Left lung (tissue), 10 donors: ENCODE results near the gene HSD11B2. TPM values are rescaled to one million over a fixed set of nuclear protein-coding genes. Genes with fewer than 3 reads are reported as not detected.
A peak's percentile ranks its signal among the peaks of the same experiment; 100 is the strongest.

Experiments
- ATAC-seq: fragments of 200-7000 bp; cut with Tn5 transposase; one replicate; pipeline ENCODE4 v1.9.1; 2020; ENCODE audit warnings: moderate library complexity
- DNase-seq, 4 donors: peaks; one replicate each; pipeline ENCODE4 v3.0.0-alpha.2; 2013 to 2020
- H3K27ac ChIP-seq, 2 donors: fragments of 200-600 bp; sonication (generic) in 1 of 2; one replicate each; pipeline versions ENCODE4 v1.5.0 to v1.8.0; 2020 to 2021
- H3K27me3 ChIP-seq, 2 donors: fragments of 200-600 bp; sonication (generic) in 1 of 2; one replicate each; pipeline versions ENCODE4 v1.5.0 to v1.8.0; 2020 to 2021
- H3K36me3 ChIP-seq, 2 donors: fragments of 200-600 bp; sonication (generic) in 1 of 2; one replicate each; pipeline versions ENCODE4 v1.5.0 to v1.8.0; 2020 to 2021
- H3K4me1 ChIP-seq, 2 donors: fragments of 200-600 bp; one replicate each; pipeline ENCODE4 v1.8.0; 2021
- H3K4me3 ChIP-seq, 2 donors: fragments of 200-600 bp; sonication (generic) in 1 of 2; one replicate each; pipeline versions ENCODE4 v1.5.0 to v1.8.0; 2020 to 2021; ENCODE audit warnings: mild to moderate bottlenecking in 1 of 2
- H3K9me3 ChIP-seq, 2 donors: fragments of 200-600 bp; sonication (generic) in 1 of 2; one replicate each; pipeline versions ENCODE4 v1.5.0 to v1.8.0; 2020 to 2021
- CTCF ChIP-seq, 2 donors: fragments of 200-600 bp; sonication (generic) in 1 of 2; IDR thresholded peaks; one replicate each; pipeline versions ENCODE4 v1.5.0 to v1.8.0; 2021; ENCODE audit warnings: antibody characterized with exemption in 2 of 2
- intact Hi-C, 2 donors: fragments of 100-400 bp; cut with DNase I; formaldehyde crosslinking; loops; one replicate each; pipeline versions ENCODE4 v1.11.2 to v1.14.2; 2022
- polyA plus RNA-seq, 6 donors: library from polyadenylated mRNA; unstranded; fragments of 120-200 nt; gene quantifications; one replicate each; pipeline ENCODE4 v1.2.1, GENCODE V29; 2013; ENCODE audit not compliant: insufficient read length in 6 of 6
- total RNA-seq, 2 donors: library from RNA; stranded (reverse); fragmentation: NEBNext Ultra II Directional; extraction: Animal tissue kit (Norgen Biotek cat#: 25700); gene quantifications; one replicate each; pipeline ENCODE4 v1.2.1, GENCODE V29; 2021
- donor health status: DM: no; HTN: yes; CAD: no.
- donor health status: DM: no; HTN: no; CAD: no.

Gene HSD11B2
- total and polyA plus RNA-seq, 8 donors: 2.5 to 81.1 (median 54.7) TPM

GRCh38 chr16:67406111-67406971 is 24.6 kb upstream of the HSD11B2 start:
- H3K27ac ChIP-seq: peak overlapping the region; percentile 31 to 70
- peak in 1 of 4 donors; percentile 61 for DNase-seq

GRCh38 chr16:67407176-67407787 is 23.6 kb upstream of the HSD11B2 start:
- Histone ChIP-seq H3K4me3 (no peak overlapping the region), H3K27ac (peak overlapping the region; percentile 13 to 70), H3K9me3 (no peaks in the 10 kb centered on the region), H3K4me1 (peaks cover 6 to 25% of the 10 kb centered on the region in 2 donors), H3K27me3 (no peaks in the 10 kb centered on the region), H3K36me3 (no peaks in the 10 kb centered on the region)
- no peak for TF ChIP-seq CTCF (IDR thresholded peaks at IDR 0.05)
- DNase-seq (no peak), ATAC-seq (no peak)
- intact Hi-C loops: no loop called here

More at GRCh38 chr16:67406111-67406971, 24.6 kb upstream of the HSD11B2 start:
- Histone ChIP-seq H3K4me1 (peaks cover 6 to 25% of the 10 kb centered on the region in 2 donors), H3K9me3 (no peaks in the 10 kb centered on the region), H3K27me3 (no peaks in the 10 kb centered on the region), H3K36me3 (no peaks in the 10 kb centered on the region), H3K4me3 (no peak overlapping the region)
- intact Hi-C loops: no loop called here
- peak; percentile 3 for ATAC-seq
- TF ChIP-seq CTCF (IDR thresholded peaks at IDR 0.05): no peak

GRCh38 chr16:67407788-67408452 is 23.0 kb upstream of the HSD11B2 start:
- intact Hi-C loops: no loop called here
- H3K4me3 ChIP-seq: no peak overlapping the region
- ATAC-seq: no peak

GRCh38 chr16:67409631-67410030 is 21.3 kb upstream of the HSD11B2 start:
- Histone ChIP-seq H3K36me3 (no peaks in the 10 kb centered on the region), H3K27me3 (no peaks in the 10 kb centered on the region), H3K4me1 (peaks cover 0 to 18% of the 10 kb centered on the region in 2 donors), H3K4me3 (no peak overlapping the region), H3K27ac (no peak overlapping the region), H3K9me3 (no peaks in the 10 kb centered on the region)
- intact Hi-C loops: no loop called here
- DNase-seq (no peak), ATAC-seq (no peak)
- no peak for TF ChIP-seq CTCF (IDR thresholded peaks at IDR 0.05)

More at GRCh38 chr16:67407788-67408452, 23.0 kb upstream of the HSD11B2 start:
- Histone ChIP-seq H3K9me3 (no peaks in the 10 kb centered on the region), H3K27me3 (no peaks in the 10 kb centered on the region), H3K36me3 (no peaks in the 10 kb centered on the region), H3K4me1 (peaks cover 6 to 25% of the 10 kb centered on the region in 2 donors), H3K27ac (no peak overlapping the region)
- TF ChIP-seq CTCF (IDR thresholded peaks at IDR 0.05): no peak
- DNase-seq: no peak

GRCh38 chr16:67411339-67411738 is 19.6 kb upstream of the HSD11B2 start:
- intact Hi-C loops: no loop called here
- Histone ChIP-seq H3K4me3 (no peak overlapping the region), H3K4me1 (peaks cover 3 to 35% of the 10 kb centered on the region in 2 donors), H3K36me3 (no peaks in the 10 kb centered on the region), H3K9me3 (no peaks in the 10 kb centered on the region), H3K27me3 (peaks cover 0 to 10% of the 10 kb centered on the region in 2 donors), H3K27ac (no peak overlapping the region)
- ATAC-seq (no peak), DNase-seq (no peak)
- no peak for TF ChIP-seq CTCF (IDR thresholded peaks at IDR 0.05)
